Astrocyte (in vitro differentiated cells and primary cell): ENCODE results near the gene MROH7. TPM values are rescaled to one million over a fixed set of nuclear protein-coding genes. Genes with fewer than 3 reads are reported as not detected.

Experiments
- DNase-seq: peaks from one replicate; pipeline ENCODE4 v3.0.0-alpha.2; 2010; ENCODE audit warnings: low read depth
- FAIRE-seq: peaks from 2 replicates; lab custom pipeline; 2011; peaks lifted over from hg19 to GRCh38; lab: Jason Lieb, UNC
- H2AFZ ChIP-seq: 2 replicates; pipeline ENCODE4 v1.6.0; 2012; ENCODE audit warnings: low read depth, low read length, inconsistent platforms
- H3K27ac ChIP-seq: 2 replicates; pipeline ENCODE4 v1.5.1; 2011; ENCODE audit warnings: low read depth, low read length, inconsistent platforms
- H3K27me3 ChIP-seq: 2 replicates; pipeline ENCODE4 v1.6.0; 2011; ENCODE audit warnings: low read length, inconsistent platforms; ENCODE audit not compliant: insufficient read depth
- H3K36me3 ChIP-seq: 2 replicates; pipeline ENCODE4 v1.5.1; 2011; ENCODE audit warnings: low read length, inconsistent platforms; ENCODE audit not compliant: insufficient read depth
- H3K4me1 ChIP-seq: 2 replicates; pipeline ENCODE4 v1.5.1; 2011; ENCODE audit warnings: low read length, inconsistent platforms; ENCODE audit not compliant: insufficient read depth
- H3K4me2 ChIP-seq: 2 replicates; pipeline ENCODE4 v1.6.0; 2012; ENCODE audit warnings: low read length, inconsistent platforms
- H3K4me3 ChIP-seq: 2 replicates; pipeline ENCODE4 v1.5.1; 2011; ENCODE audit warnings: low read depth, mild to moderate bottlenecking, low read length, inconsistent platforms; ENCODE audit not compliant: insufficient read depth
- H3K79me2 ChIP-seq: 2 replicates; pipeline ENCODE4 v1.6.0; 2012; ENCODE audit warnings: mild to moderate bottlenecking, low read length, inconsistent platforms; ENCODE audit not compliant: insufficient read depth
- H3K9ac ChIP-seq: 2 replicates; pipeline ENCODE4 v1.6.0; 2012; ENCODE audit warnings: mild to moderate bottlenecking, low read length, inconsistent platforms
- H3K9me3 ChIP-seq: 2 replicates; pipeline ENCODE4 v1.5.1; 2012; ENCODE audit warnings: low read depth, mild to moderate bottlenecking, low read length, inconsistent platforms; ENCODE audit not compliant: insufficient read depth
- H4K20me1 ChIP-seq: 2 replicates; pipeline ENCODE4 v1.6.0; 2012; ENCODE audit warnings: low read length, inconsistent platforms; ENCODE audit not compliant: insufficient read depth
- H3K27ac Mint-ChIP-seq: one replicate; pipeline ENCODE4 v1.8.0; 2021; ENCODE audit warnings: mild to moderate bottlenecking, mixed read lengths; ENCODE audit not compliant: unreplicated experiment
- H3K27me3 Mint-ChIP-seq: one replicate; pipeline ENCODE4 v1.8.0; 2021; ENCODE audit warnings: low read depth, mixed read lengths; ENCODE audit not compliant: unreplicated experiment
- H3K36me3 Mint-ChIP-seq: one replicate; pipeline ENCODE4 v1.8.0; 2021; ENCODE audit warnings: low read depth, mixed read lengths; ENCODE audit not compliant: unreplicated experiment
- H3K4me1 Mint-ChIP-seq: one replicate; pipeline ENCODE4 v1.8.0; 2021; ENCODE audit warnings: low read depth, mixed read lengths; ENCODE audit not compliant: unreplicated experiment
- H3K4me3 Mint-ChIP-seq: one replicate; pipeline ENCODE4 v1.8.0; 2021; ENCODE audit warnings: mild to moderate bottlenecking, moderate library complexity, mixed read lengths; ENCODE audit not compliant: unreplicated experiment
- H3K9me3 Mint-ChIP-seq: one replicate; pipeline ENCODE4 v1.8.0; 2021; ENCODE audit warnings: mild to moderate bottlenecking, mixed read lengths; ENCODE audit not compliant: unreplicated experiment
- CTCF ChIP-seq: IDR thresholded peaks from 2 replicates; pipeline ENCODE4 v1.5.1; 2011; ENCODE audit warnings: low read depth, mild to moderate bottlenecking, inconsistent platforms, low read length, moderate library complexity; ENCODE audit not compliant: insufficient read depth
- EZH2 ChIP-seq: IDR thresholded peaks from 2 replicates; pipeline ENCODE4 v1.6.1; 2012; ENCODE audit warnings: mild to moderate bottlenecking, low read length, inconsistent platforms; ENCODE audit not compliant: insufficient read depth
- total RNA-seq: library from RNA; stranded (reverse); gene quantifications from 2 replicates; pipeline ENCODE4 v1.2.1, GENCODE V29; 2021

The MROH7 gene
- total RNA-seq, 1 donor from 2014 or later, result not detected

- Histone ChIP-seq H3K4me3 (no peak overlapping the region), H3K4me1 (no peaks in the 10 kb centered on the region), H2AFZ (no peak overlapping the region), H4K20me1 (no peaks in the 10 kb centered on the region), H3K27ac (no peak overlapping the region), H3K27me3 (peaks cover 10% of the 10 kb centered on the region), H3K9me3 (no peaks in the 10 kb centered on the region), H3K79me2 (no peaks in the 10 kb centered on the region), H3K4me2 (no peak overlapping the region), H3K36me3 (no peaks in the 10 kb centered on the region), H3K9ac (no peak overlapping the region)
- H3K4me3 Mint-ChIP-seq, result no peak overlapping the region
- no peaks in the 10 kb centered on the region for H3K9me3 Mint-ChIP-seq
- peaks cover 8% of the 10 kb centered on the region for H3K4me1 Mint-ChIP-seq
- no peak for DNase-seq
- TF ChIP-seq EZH2 (no peak), CTCF (no peak)
- peaks cover 31% of the 10 kb centered on the region for H3K27me3 Mint-ChIP-seq
- FAIRE-seq, result no peak
- H3K36me3 Mint-ChIP-seq, result no peaks in the 10 kb centered on the region
- no peak overlapping the region for H3K27ac Mint-ChIP-seq
Measured at GRCh38 chr1:54651608-54652007, 10.0 kb downstream of the MROH7 start.

GRCh38 chr1:54652168-54652567 is 10.6 kb downstream of the MROH7 start:
- no peak overlapping the region for H3K4me2 ChIP-seq
- no peak overlapping the region for H2AFZ ChIP-seq
- peaks cover 10% of the 10 kb centered on the region for H3K27me3 ChIP-seq
- DNase-seq, result no peak
- no peaks in the 10 kb centered on the region for H3K9me3 ChIP-seq
- no peaks in the 10 kb centered on the region for H3K79me2 ChIP-seq
- Mint-ChIP-seq H3K27ac (peak overlapping the region; percentile 44), H3K9me3 (no peaks in the 10 kb centered on the region), H3K4me1 (peaks cover 8% of the 10 kb centered on the region), H3K27me3 (peaks cover 31% of the 10 kb centered on the region), H3K36me3 (no peaks in the 10 kb centered on the region), H3K4me3 (no peak overlapping the region)
- no peaks in the 10 kb centered on the region for H3K36me3 ChIP-seq
- H3K27ac ChIP-seq, result no peak overlapping the region
- no peaks in the 10 kb centered on the region for H3K4me1 ChIP-seq
- H3K4me3 ChIP-seq, result no peak overlapping the region
- no peak for FAIRE-seq
- TF ChIP-seq EZH2 (no peak), CTCF (no peak)
- H3K9ac ChIP-seq, result no peak overlapping the region
- H4K20me1 ChIP-seq, result no peaks in the 10 kb centered on the region

GRCh38 chr1:54653036-54653435 is 11.4 kb downstream of the MROH7 start:
- no peak overlapping the region for H3K4me3 Mint-ChIP-seq
- TF ChIP-seq CTCF (no peak), EZH2 (no peak)

More at GRCh38 chr1:54653036-54653435, 11.4 kb downstream of the MROH7 start:
- Histone ChIP-seq H3K4me1 (no peaks in the 10 kb centered on the region), H3K27me3 (peaks cover 10% of the 10 kb centered on the region), H3K9ac (no peak overlapping the region), H2AFZ (no peak overlapping the region), H3K79me2 (no peaks in the 10 kb centered on the region), H4K20me1 (no peaks in the 10 kb centered on the region), H3K4me2 (no peak overlapping the region), H3K27ac (no peak overlapping the region), H3K4me3 (no peak overlapping the region), H3K9me3 (no peaks in the 10 kb centered on the region), H3K36me3 (no peaks in the 10 kb centered on the region)
- Mint-ChIP-seq H3K27ac (no peak overlapping the region), H3K27me3 (peaks cover 31% of the 10 kb centered on the region), H3K4me1 (peaks cover 8% of the 10 kb centered on the region), H3K36me3 (no peaks in the 10 kb centered on the region), H3K9me3 (peaks cover 5% of the 10 kb centered on the region)
- FAIRE-seq (no peak), DNase-seq (no peak)
